ENCODE results near the gene LRRN2. TPM values are rescaled to one million over a fixed set of nuclear protein-coding genes. Genes with fewer than 3 reads are reported as not detected.

LRRN2 gene
- total RNA-seq, 1 donor from 2014 or later = 4.9 TPM

GRCh38 chr1:204733869-204734596 lies 48.5 kb upstream of the LRRN2 start:
- Histone ChIP-seq H3K27ac (ENCODE audit: low read depth, low read length) (no peak overlapping the region), H3K9ac (ENCODE audit: low read length) (no peak overlapping the region), H3K79me2 (ENCODE audit: insufficient read depth, low read length) (no peaks in the 10 kb centered on the region), H3K27me3 (ENCODE audit: insufficient read depth, low read length) (peaks cover 32% of the 10 kb centered on the region), H3K36me3 (ENCODE audit: insufficient read depth, low read length) (no peaks in the 10 kb centered on the region), H3K4me3 (ENCODE audit: insufficient read depth, low read depth, low read length) (no peak overlapping the region), H3K4me1 (ENCODE audit: insufficient read depth, low read length) (no peaks in the 10 kb centered on the region), H3K4me2 (ENCODE audit: low read length) (no peak overlapping the region), H3K9me3 (ENCODE audit: insufficient read depth, low read depth, low read length) (no peaks in the 10 kb centered on the region), H2AFZ (ENCODE audit: low read depth, low read length) (no peak overlapping the region), H4K20me1 (ENCODE audit: insufficient read depth, low read length) (no peaks in the 10 kb centered on the region)
- no peak for DNase-seq (ENCODE audit: low read depth)
- no peaks in the 10 kb centered on the region for H3K9me3 Mint-ChIP-seq (ENCODE audit: unreplicated experiment)
- H3K36me3 Mint-ChIP-seq (ENCODE audit: low read depth, unreplicated experiment) = no peaks in the 10 kb centered on the region
- peaks cover 4% of the 10 kb centered on the region for H3K4me1 Mint-ChIP-seq (ENCODE audit: low read depth, unreplicated experiment)
- no peak overlapping the region for H3K4me3 Mint-ChIP-seq (ENCODE audit: unreplicated experiment)
- peaks cover 69% of the 10 kb centered on the region for H3K27me3 Mint-ChIP-seq (ENCODE audit: low read depth, unreplicated experiment)
- TF ChIP-seq EZH2 (IDR thresholded peaks at IDR 0.05; ENCODE audit: insufficient read depth, low read length) (no peak), CTCF (IDR thresholded peaks at IDR 0.05; ENCODE audit: insufficient read depth, low read depth, low read length) (no peak)
- no peak overlapping the region for H3K27ac Mint-ChIP-seq (ENCODE audit: unreplicated experiment)
- no peak for FAIRE-seq

GRCh38 chr1:204733289-204733688 lies 47.8 kb upstream of the LRRN2 start:
- TF ChIP-seq EZH2 (IDR thresholded peaks at IDR 0.05; ENCODE audit: insufficient read depth, low read length) (no peak), CTCF (IDR thresholded peaks at IDR 0.05; ENCODE audit: insufficient read depth, low read depth, low read length) (no peak)
- peaks cover 4% of the 10 kb centered on the region for H3K4me1 Mint-ChIP-seq (ENCODE audit: low read depth, unreplicated experiment)
- H3K4me3 Mint-ChIP-seq (ENCODE audit: unreplicated experiment) = no peak overlapping the region
- Histone ChIP-seq H2AFZ (ENCODE audit: low read depth, low read length) (no peak overlapping the region), H3K9ac (ENCODE audit: low read length) (no peak overlapping the region), H3K4me1 (ENCODE audit: insufficient read depth, low read length) (no peaks in the 10 kb centered on the region), H4K20me1 (ENCODE audit: insufficient read depth, low read length) (no peaks in the 10 kb centered on the region), H3K79me2 (ENCODE audit: insufficient read depth, low read length) (no peaks in the 10 kb centered on the region), H3K4me3 (ENCODE audit: insufficient read depth, low read depth, low read length) (no peak overlapping the region), H3K36me3 (ENCODE audit: insufficient read depth, low read length) (no peaks in the 10 kb centered on the region), H3K9me3 (ENCODE audit: insufficient read depth, low read depth, low read length) (no peaks in the 10 kb centered on the region), H3K27ac (ENCODE audit: low read depth, low read length) (no peak overlapping the region), H3K4me2 (ENCODE audit: low read length) (no peak overlapping the region), H3K27me3 (ENCODE audit: insufficient read depth, low read length) (peaks cover 32% of the 10 kb centered on the region)
- H3K9me3 Mint-ChIP-seq (ENCODE audit: unreplicated experiment) = no peaks in the 10 kb centered on the region
- DNase-seq (ENCODE audit: low read depth) (no peak), FAIRE-seq (no peak)
- H3K36me3 Mint-ChIP-seq (ENCODE audit: low read depth, unreplicated experiment) = no peaks in the 10 kb centered on the region
- no peak overlapping the region for H3K27ac Mint-ChIP-seq (ENCODE audit: unreplicated experiment)
- peaks cover 69% of the 10 kb centered on the region for H3K27me3 Mint-ChIP-seq (ENCODE audit: low read depth, unreplicated experiment)

GRCh38 chr1:204731985-204732575 lies 46.5 kb upstream of the LRRN2 start:
- no peaks in the 10 kb centered on the region for H3K36me3 ChIP-seq (ENCODE audit: insufficient read depth, low read length)
- H3K27ac Mint-ChIP-seq (ENCODE audit: unreplicated experiment) = no peak overlapping the region
- H3K4me3 Mint-ChIP-seq (ENCODE audit: unreplicated experiment) = no peak overlapping the region
- DNase-seq (ENCODE audit: low read depth) (no peak), FAIRE-seq (no peak)
- peaks cover 65% of the 10 kb centered on the region for H3K27me3 Mint-ChIP-seq (ENCODE audit: low read depth, unreplicated experiment)
- no peaks in the 10 kb centered on the region for H3K4me1 ChIP-seq (ENCODE audit: insufficient read depth, low read length)
- no peak overlapping the region for H3K4me3 ChIP-seq (ENCODE audit: insufficient read depth, low read depth, low read length)
- no peaks in the 10 kb centered on the region for H3K9me3 Mint-ChIP-seq (ENCODE audit: unreplicated experiment)
- no peaks in the 10 kb centered on the region for H3K9me3 ChIP-seq (ENCODE audit: insufficient read depth, low read depth, low read length)
- no peak overlapping the region for H3K4me2 ChIP-seq (ENCODE audit: low read length)
- no peak overlapping the region for H3K9ac ChIP-seq (ENCODE audit: low read length)
- H4K20me1 ChIP-seq (ENCODE audit: insufficient read depth, low read length) = no peaks in the 10 kb centered on the region
- H3K27me3 ChIP-seq (ENCODE audit: insufficient read depth, low read length) = peaks cover 32% of the 10 kb centered on the region
- no peak overlapping the region for H2AFZ ChIP-seq (ENCODE audit: low read depth, low read length)
- TF ChIP-seq EZH2 (IDR thresholded peaks at IDR 0.05; ENCODE audit: insufficient read depth, low read length) = no peak
- no peak for TF ChIP-seq CTCF (IDR thresholded peaks at IDR 0.05; ENCODE audit: insufficient read depth, low read depth, low read length)
- no peaks in the 10 kb centered on the region for H3K36me3 Mint-ChIP-seq (ENCODE audit: low read depth, unreplicated experiment)
- H3K27ac ChIP-seq (ENCODE audit: low read depth, low read length) = no peak overlapping the region
- peaks cover 4% of the 10 kb centered on the region for H3K4me1 Mint-ChIP-seq (ENCODE audit: low read depth, unreplicated experiment)
- H3K79me2 ChIP-seq (ENCODE audit: insufficient read depth, low read length) = no peaks in the 10 kb centered on the region

Measured in astrocyte (in vitro differentiated cells and primary cell).